Measurements from ENCODE around the gene SLC5A8. TPM values are rescaled to one million over a fixed set of nuclear protein-coding genes. Genes with fewer than 3 reads are reported as not detected.

Gene SLC5A8
- total RNA-seq, 1 experiment from 2014 or later = not detected

DNA sequence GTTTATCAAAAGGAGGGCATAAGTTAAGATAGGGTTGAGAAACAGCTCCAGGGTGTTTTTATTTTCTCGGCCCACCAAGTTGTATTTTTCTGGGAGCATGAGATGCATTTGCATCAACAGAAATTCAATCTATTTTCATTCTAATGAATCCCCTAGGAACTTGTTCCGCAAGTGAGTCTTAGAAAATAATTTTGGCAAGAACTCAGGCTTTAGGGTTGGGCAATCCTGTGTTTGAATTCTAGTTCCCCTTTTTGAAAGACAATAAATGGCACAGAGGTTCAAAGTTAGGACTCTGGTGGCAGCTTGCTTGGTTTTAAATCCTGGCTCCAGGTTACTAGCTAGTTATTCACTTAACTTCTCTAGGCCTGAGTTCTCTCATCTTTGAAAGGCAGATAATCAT is 23.7 kb downstream of the SLC5A8 start:
- Histone ChIP-seq H3K27me3 (ENCODE audit: insufficient read depth, low read length) (no peaks in the 10 kb centered on the region), H3K79me2 (ENCODE audit: insufficient read depth, low read length) (no peaks in the 10 kb centered on the region), H3K4me3 (replicated peaks in 1 of 2; ENCODE audit: low read depth in 1 of 2, low read length in 2 of 2) (no peak overlapping the region), H3K4me2 (ENCODE audit: low read length) (no peak overlapping the region), H3K36me3 (ENCODE audit: control insufficient read depth in 1 of 2, insufficient read depth in 2 of 2, low read length in 2 of 2) (no peaks in the 10 kb centered on the region), H3K9me3 (ENCODE audit: control insufficient read depth in 1 of 2, insufficient read depth in 1 of 2, low read depth in 1 of 2, low read length in 2 of 2) (no peaks in the 10 kb centered on the region), H3K4me1 (ENCODE audit: control insufficient read depth in 1 of 2, insufficient read depth in 2 of 2, low read length in 2 of 2) (no peaks in the 10 kb centered on the region), H2AFZ (ENCODE audit: low read depth, low read length, poor library complexity, severe bottlenecking) (no peak overlapping the region), H3K9me2 (ENCODE audit: insufficient read depth) (no peaks in the 10 kb centered on the region), H3K27ac (ENCODE audit: low read depth, low read length) (no peak overlapping the region), H3K9ac (ENCODE audit: low read length) (no peak overlapping the region), H4K20me1 (ENCODE audit: insufficient read depth) (no peaks in the 10 kb centered on the region)
- BruUV-seq (replicated peaks) = no TSS peak
- DNase-seq (ENCODE audit: low read depth, low spot score) = no peak
- ChIA-PET POLR2A (no interaction called here), RAD21 (ENCODE audit: low non-redundant PET in 1 of 2, low total read pairs in 2 of 2, uncharacterized antibody in 2 of 2, unreplicated experiment in 2 of 2) (no interaction called here), CTCF (no interaction called here)
- intact Hi-C loops (cut with micrococcal nuclease) = no loop called here
- TF ChIP-seq TCF7L2 (IDR thresholded peaks at IDR 0.05; ENCODE audit: borderline replicate concordance, extremely low read depth, insufficient read depth, insufficient read length) (no peak), SRF (IDR thresholded peaks at IDR 0.05; ENCODE audit: low read depth) (no peak), CBX3 (IDR thresholded peaks at IDR 0.05; ENCODE audit: low read depth) (no peak), FOSL1 (IDR thresholded peaks at IDR 0.05; ENCODE audit: low read depth) (no peak), SP1 (IDR thresholded peaks at IDR 0.05; ENCODE audit: low read depth) (no peak), EZH2phosphoT487 (IDR thresholded peaks at IDR 0.05; ENCODE audit: borderline replicate concordance) (no peak), JUND (IDR thresholded peaks at IDR 0.05) (no peak), POLR2A (IDR thresholded peaks at IDR 0.05; ENCODE audit: borderline replicate concordance, extremely low read depth, insufficient read depth, insufficient read length) (no peak), EGR1 (IDR thresholded peaks at IDR 0.05; ENCODE audit: low read depth) (no peak), POLR2AphosphoS5 (IDR thresholded peaks at IDR 0.05; ENCODE audit: low read depth, low read length) (no peak), CEBPB (IDR thresholded peaks at IDR 0.05; ENCODE audit: low read depth) (no peak), YY1 (IDR thresholded peaks at IDR 0.05; ENCODE audit: extremely low read depth, insufficient replicate concordance, low read depth, low read length) (no peak), SIN3A (IDR thresholded peaks at IDR 0.05; ENCODE audit: low read depth) (no peak), EZH2 (IDR thresholded peaks at IDR 0.05) (no peak)
- TF ChIP-seq, protein P1, sequence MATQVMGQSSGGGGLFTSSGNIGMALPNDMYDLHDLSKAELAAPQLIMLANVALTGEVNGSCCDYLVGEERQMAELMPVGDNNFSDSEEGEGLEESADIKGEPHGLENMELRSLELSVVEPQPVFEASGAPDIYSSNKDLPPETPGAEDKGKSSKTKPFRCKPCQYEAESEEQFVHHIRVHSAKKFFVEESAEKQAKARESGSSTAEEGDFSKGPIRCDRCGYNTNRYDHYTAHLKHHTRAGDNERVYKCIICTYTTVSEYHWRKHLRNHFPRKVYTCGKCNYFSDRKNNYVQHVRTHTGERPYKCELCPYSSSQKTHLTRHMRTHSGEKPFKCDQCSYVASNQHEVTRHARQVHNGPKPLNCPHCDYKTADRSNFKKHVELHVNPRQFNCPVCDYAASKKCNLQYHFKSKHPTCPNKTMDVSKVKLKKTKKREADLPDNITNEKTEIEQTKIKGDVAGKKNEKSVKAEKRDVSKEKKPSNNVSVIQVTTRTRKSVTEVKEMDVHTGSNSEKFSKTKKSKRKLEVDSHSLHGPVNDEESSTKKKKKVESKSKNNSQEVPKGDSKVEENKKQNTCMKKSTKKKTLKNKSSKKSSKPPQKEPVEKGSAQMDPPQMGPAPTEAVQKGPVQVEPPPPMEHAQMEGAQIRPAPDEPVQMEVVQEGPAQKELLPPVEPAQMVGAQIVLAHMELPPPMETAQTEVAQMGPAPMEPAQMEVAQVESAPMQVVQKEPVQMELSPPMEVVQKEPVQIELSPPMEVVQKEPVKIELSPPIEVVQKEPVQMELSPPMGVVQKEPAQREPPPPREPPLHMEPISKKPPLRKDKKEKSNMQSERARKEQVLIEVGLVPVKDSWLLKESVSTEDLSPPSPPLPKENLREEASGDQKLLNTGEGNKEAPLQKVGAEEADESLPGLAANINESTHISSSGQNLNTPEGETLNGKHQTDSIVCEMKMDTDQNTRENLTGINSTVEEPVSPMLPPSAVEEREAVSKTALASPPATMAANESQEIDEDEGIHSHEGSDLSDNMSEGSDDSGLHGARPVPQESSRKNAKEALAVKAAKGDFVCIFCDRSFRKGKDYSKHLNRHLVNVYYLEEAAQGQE (IDR thresholded peaks at IDR 0.05; ENCODE audit: low read depth) = no peak
- TF ChIP-seq, protein P2, sequence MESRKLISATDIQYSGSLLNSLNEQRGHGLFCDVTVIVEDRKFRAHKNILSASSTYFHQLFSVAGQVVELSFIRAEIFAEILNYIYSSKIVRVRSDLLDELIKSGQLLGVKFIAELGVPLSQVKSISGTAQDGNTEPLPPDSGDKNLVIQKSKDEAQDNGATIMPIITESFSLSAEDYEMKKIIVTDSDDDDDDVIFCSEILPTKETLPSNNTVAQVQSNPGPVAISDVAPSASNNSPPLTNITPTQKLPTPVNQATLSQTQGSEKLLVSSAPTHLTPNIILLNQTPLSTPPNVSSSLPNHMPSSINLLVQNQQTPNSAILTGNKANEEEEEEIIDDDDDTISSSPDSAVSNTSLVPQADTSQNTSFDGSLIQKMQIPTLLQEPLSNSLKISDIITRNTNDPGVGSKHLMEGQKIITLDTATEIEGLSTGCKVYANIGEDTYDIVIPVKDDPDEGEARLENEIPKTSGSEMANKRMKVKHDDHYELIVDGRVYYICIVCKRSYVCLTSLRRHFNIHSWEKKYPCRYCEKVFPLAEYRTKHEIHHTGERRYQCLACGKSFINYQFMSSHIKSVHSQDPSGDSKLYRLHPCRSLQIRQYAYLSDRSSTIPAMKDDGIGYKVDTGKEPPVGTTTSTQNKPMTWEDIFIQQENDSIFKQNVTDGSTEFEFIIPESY (IDR thresholded peaks at IDR 0.05; ENCODE audit: extremely low read depth, insufficient replicate concordance, low read length) = no peak
- TF ChIP-seq, protein P3, sequence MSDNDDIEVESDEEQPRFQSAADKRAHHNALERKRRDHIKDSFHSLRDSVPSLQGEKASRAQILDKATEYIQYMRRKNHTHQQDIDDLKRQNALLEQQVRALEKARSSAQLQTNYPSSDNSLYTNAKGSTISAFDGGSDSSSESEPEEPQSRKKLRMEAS (IDR thresholded peaks at IDR 0.05) = no peak
- TF ChIP-seq, protein P4, sequence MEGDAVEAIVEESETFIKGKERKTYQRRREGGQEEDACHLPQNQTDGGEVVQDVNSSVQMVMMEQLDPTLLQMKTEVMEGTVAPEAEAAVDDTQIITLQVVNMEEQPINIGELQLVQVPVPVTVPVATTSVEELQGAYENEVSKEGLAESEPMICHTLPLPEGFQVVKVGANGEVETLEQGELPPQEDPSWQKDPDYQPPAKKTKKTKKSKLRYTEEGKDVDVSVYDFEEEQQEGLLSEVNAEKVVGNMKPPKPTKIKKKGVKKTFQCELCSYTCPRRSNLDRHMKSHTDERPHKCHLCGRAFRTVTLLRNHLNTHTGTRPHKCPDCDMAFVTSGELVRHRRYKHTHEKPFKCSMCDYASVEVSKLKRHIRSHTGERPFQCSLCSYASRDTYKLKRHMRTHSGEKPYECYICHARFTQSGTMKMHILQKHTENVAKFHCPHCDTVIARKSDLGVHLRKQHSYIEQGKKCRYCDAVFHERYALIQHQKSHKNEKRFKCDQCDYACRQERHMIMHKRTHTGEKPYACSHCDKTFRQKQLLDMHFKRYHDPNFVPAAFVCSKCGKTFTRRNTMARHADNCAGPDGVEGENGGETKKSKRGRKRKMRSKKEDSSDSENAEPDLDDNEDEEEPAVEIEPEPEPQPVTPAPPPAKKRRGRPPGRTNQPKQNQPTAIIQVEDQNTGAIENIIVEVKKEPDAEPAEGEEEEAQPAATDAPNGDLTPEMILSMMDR (IDR thresholded peaks at IDR 0.05 in 2 of 3, conservative IDR thresholded peaks at IDR 0.05 in 1 of 3; ENCODE audit: borderline replicate concordance in 1 of 3, insufficient read depth in 1 of 3, low read depth in 2 of 3, low read length in 2 of 3) = no peak
- TF ChIP-seq, protein P5, sequence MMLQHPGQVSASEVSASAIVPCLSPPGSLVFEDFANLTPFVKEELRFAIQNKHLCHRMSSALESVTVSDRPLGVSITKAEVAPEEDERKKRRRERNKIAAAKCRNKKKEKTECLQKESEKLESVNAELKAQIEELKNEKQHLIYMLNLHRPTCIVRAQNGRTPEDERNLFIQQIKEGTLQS (IDR thresholded peaks at IDR 0.05) = no peak
- ATAC-seq = no peak

All from HCT116 (cell line).